Activated CD8-positive, alpha-beta memory T cell treated with anti-CD3 and anti-CD28 coated beads, Interleukin-2, amount 50 U/mL, for 1 hour (primary cell): ENCODE data around the gene ADAMTS18.

ENCODE experiments used
- DNase-seq: peaks from one replicate; pipeline ENCODE4 v3.0.0-alpha.2; 2020; ENCODE audit errors: extremely low read depth

ADAMTS18 gene

GRCh38 chr16:77396461-77396860 is 38.4 kb downstream of the ADAMTS18 start:
- no peak for DNase-seq

DNA sequence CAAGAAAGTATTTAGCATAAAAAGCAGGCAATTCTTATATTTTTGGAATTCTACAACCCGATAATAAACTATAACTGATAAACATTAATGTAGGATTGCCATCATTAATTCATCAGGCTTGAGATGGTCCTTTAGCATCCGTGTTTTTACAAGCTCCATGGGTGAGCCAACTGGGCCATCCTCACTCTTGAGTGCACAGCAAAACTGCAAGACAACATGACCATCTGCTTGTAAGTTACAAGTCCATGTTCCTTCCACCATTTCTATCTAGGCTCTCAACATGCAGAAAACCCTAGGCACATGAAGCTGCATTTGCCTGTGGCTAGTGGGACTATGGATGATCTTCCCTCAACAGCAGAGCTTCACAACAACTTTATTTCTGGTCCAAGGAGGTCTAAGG is 40.1 kb downstream of the ADAMTS18 start:
- no peak for DNase-seq

DNA sequence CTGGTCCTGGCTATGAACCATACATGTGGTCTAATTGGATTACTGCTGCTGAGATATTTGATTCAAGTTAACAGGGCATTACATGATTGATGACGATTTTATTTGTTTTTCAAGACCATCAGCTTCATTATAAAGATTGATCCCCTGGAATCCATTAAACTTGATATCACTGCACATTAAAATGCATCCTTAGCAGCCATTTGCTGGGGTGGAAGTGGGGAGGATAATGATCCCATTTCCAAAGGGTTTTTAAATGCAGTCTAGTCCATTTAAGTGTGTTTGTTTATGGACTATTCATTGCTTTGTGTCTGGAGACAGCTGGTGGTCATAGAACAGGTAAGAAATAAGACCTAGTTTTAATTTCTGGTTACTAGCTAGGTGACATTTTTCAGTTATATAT is 40.9 kb downstream of the ADAMTS18 start:
- no peak for DNase-seq

DNA sequence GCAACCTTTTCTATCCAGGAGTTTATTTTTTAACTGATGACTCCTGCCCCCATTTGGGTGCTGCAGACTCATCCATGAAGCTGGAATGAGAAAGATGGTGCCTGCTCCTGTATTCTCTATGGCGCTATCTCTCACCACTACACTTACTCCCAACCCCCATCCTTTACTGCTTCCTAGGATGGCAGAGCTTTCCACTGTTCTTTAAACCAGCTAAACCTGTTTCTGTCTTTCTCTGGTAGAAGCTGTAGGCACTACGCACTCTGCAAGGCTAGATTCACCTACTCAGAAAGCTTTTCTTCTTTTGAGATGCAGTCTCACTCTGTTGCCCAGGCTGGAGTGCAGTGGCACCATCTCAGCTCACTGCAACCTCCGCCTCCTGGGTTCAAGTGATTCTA is 47.0 kb downstream of the ADAMTS18 start:
- DNase-seq = no peak

GRCh38 chr16:77386831-77387814 is 47.7 kb downstream of the ADAMTS18 start:
- DNase-seq = no peak

DNA sequence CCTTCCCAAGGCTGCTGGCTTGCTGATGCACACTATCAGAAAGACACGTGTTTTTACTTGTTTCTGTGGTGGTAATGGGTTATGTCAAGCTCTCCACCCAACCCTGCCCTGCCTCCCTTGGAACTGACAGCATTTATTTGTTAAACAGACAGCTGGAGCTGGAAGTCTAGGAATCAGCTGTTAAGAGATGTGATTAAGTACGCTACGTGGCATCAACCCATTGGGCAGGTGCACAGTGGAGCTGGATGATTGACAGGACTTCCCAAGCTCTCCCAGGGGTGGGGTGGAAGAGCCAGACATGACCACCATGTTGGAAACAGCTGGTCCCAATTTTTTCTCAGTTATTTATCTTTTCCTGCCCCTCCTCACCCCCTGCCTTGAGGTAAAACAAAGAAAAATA is 49.4 kb downstream of the ADAMTS18 start:
- DNase-seq = no peak

GRCh38 chr16:77383606-77384187 is 51.1 kb downstream of the ADAMTS18 start:
- no peak for DNase-seq

DNA sequence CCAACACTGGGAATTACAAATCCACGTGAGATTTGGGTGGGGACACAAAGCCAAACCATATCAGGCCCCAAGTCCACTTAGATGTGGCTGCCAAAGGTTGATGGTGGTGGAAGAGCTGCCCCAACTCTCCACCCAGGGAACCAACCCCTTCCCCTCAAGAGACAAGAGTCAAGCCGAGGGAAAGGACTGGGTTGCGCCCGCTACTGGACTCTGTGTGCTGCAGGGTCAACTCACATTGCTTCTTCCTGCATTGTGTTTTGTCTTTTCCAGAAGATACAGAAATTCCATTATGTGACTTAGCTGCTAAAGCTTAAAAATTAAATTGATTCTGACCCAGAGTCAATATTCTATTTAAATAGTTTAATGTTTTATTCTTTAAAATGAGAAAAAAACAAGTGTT is 58.5 kb downstream of the ADAMTS18 start:
- no peak for DNase-seq

DNA sequence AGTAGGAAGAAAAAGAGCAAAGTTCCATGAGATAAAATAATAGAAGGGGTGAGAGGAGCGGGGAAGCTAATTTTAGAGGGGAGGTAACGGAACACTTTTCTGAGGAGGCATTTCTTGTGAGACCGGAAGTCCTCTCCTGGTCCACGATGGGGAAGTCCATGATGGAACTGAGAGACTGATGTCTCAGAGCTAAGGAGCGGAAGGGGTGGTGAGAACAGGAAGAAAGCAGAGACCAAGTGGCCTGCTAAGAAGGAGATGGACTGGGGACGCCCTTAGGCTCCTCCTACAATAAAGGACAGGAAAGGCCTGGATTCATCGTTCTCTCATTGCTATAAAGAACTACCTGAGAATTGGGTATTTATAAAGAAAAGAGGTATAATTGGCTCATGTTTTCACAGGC is 59.4 kb downstream of the ADAMTS18 start:
- no peak for DNase-seq

DNA sequence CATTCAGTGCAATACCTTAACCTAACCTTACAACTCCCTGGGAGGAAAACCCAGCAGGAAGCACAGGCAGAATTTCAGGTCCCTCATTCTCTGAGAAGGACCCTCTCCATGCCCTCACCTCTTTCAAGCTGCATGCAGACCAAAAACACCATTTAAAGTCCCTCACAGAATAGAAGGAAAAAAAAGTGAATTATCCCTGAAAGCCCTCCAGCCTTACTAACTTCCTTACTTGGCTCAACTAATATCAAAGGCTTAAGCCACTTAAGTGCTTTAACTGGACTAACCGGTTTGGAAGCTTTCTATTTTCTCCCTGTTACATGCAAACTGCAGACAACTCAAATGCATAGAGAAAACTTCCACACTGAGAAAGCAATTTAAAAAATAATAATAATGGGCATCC is 60.5 kb downstream of the ADAMTS18 start:
- no peak for DNase-seq

GRCh38 chr16:77373726-77374125 is 61.1 kb downstream of the ADAMTS18 start:
- no peak for DNase-seq

DNA sequence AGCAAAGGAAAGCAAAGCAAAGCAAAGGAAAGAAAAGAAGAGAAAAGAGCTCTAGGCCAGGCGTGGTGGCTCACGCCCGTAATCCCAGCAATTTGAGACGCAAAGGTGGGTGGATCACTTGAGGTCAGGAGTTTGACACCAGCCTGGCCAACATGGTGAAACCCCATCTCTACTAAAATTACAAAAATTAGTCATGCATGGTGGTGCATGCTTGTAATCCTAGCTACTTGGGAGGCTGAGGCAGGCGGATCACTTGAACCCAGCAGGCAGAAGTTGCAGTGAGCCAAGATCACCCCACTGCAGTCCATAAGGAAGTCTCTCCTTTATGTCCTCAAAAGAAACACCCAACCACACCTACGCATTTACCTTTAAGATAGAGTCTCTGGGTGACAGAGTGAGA is 70.1 kb downstream of the ADAMTS18 start:
- no peak for DNase-seq

DNA sequence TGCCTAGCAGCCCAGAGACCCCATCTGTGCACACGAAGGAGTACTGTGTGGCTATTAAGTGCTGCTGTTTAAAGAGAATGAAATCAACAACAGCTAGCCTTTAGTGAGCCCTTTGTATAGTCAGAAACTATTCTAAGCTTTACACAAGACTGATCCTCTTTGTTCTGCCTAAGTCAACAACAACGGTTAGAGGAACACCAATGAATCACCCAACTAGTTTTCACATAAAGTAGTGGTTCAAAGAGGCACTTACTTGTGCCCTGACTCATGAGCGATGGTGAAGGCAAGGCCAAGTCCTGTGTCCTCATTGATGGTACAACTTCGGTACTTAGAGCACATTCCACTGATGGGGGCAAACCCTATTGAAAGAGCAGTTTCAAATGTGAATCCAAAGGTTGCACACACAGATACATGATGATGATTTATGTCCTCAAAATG is 75.8 kb downstream of the ADAMTS18 start:
- DNase-seq = no peak

DNA sequence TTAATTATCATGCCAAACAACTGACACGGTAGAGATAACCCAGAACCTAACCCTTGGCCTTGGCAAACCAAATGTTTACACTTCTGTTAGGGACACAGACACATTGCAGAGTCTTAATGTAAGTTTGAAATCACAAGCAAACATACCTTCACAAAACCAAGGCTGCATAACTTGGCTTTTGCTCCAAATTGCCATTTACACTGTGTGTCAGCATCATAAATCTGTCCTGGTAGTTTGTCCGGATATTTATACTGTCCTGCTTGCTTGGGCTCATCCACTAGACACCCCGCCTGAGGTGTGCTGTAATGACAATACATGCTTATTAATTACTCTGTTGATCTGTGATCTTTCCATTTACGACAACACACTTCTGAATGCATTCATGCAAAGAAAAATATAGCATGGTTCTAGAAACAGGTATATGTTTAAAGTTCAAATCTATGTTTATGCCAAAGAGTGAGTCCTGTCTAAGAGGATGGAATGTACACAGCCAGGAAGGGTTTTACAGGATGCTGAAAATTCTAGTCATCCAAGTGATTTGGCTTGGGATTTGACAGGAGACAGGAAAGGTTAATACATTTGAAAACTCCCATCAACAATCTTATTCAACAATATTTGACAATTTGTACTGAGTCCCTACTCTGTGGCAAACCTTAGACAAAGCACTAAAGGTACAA is 81.1 kb downstream of the ADAMTS18 start:
- DNase-seq = no peak

GRCh38 chr16:77344341-77344740 is 90.5 kb downstream of the ADAMTS18 start:
- DNase-seq = no peak

- DNase-seq = no peak
Measured at GRCh38 chr16:77336637-77337036, 98.2 kb downstream of the ADAMTS18 start.

DNA sequence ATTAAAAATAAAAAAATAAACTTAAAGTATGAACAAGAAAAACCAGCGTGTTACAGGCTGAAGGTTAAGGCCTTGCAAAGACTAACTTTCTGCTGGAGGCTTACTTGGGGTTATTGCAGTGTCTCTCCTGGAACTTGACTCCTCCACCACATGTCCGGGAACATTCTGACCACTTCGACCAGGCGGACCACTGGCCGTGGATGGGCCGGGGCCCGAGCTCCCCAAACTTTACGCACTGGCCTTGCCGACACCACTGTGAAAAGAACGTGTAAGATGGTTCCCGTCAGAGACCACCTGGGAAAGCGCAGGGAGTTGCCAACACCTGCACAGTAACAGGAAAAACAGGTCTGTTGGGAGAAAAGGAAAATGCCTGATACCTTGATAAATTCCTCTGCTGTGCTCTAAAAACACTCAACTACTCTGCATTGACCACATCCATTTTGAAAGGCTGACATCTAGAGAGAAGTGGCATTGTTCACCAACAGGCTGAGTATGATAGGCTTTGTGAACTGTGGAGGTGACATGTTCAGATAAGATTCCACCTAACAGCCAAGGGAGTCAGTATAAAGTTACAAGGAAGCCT is 99.1 kb downstream of the ADAMTS18 start:
- no peak for DNase-seq

GRCh38 chr16:77332792-77333191 is 102.0 kb downstream of the ADAMTS18 start:
- no peak for DNase-seq

DNA sequence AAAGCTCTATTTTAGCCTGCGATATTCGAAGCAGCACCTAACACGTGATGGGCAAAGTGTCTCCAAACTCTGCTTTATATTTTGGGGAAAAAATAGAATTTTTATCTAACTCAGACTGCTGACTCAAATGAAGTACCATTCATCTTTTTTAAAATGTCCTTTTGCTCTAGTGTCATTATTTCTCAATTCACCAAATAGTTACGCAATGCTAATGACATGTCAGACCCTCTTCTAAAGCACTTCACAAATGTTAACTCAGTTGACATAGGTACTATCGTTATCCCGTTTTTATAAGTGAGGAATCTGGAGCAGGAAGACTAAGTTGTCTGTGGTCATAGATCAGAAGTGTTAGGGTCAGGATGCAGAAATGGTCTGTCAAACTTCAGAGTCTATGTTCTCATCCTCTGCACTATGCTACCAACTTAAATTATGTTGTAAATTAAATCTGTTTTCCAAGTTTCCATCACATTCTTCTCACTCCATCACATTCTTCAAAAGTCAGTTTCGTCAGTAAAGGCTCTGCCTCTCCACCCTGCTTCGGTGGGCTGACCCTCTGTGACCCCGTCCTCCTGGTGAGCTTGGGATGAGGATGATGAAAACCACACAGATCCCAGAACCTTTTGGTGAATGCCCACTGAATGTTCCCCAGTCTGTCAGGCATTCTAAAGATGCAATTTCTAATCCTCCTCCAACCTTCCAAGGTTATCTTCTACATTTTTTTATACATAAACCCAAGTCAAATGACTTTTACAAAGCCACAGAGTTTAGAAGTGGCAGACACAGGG is 102.8 kb downstream of the ADAMTS18 start:
- no peak for DNase-seq

DNA sequence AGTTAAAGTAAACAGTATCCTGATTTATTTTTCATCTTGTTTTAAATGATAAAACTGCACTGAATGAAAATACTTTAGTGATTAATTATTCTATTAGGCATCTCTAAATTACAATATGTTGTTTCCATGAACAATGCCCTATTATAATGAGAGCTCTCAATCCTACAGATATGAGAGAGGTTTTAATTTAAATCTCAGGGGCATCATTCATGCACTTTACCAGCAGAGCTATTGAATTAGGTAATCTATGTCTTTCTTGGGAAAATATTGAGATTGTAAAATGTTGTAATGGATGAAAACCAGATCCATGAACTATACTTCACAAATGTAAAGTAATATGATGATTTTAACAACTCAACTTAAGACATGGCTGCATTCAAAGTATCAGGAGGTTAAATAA is 103.8 kb downstream of the ADAMTS18 start:
- DNase-seq = no peak

DNA sequence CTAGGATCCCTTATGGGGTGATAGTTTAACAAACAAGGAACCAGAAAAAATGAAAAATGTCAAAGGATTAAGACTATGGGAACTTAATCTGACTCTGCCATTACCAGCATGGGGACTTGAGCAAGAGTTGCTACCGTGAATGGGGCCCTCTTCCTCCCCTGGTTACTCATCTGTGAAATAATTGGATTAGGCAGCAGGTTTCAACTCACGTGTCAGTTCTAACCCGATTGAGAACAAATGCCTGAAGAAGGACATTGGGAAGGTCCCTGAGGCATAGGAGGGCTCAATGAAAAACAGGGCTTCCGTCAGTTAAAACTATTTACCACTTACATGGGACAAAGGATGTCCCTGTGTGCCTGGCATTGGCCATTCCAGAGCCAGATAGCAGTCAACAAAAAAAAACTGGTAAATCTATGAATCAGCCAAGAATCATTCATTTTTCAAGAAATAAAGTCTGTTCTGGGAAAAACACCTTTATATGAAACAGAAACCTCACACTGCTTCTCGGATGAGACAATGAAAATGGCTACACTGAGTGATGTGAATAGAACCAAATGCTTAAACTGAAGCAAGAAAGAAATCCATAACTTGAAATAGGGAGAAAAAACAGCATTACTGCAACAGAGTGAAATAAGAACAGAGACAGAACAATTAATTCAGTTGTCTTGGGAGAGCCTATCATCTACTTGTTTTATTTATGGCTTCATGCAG is 104.3 kb downstream of the ADAMTS18 start:
- DNase-seq = no peak
